Measurements from ENCODE around the gene SEC62. TPM values are rescaled to one million over a fixed set of nuclear protein-coding genes. Genes with fewer than 3 reads are reported as not detected.
A peak's percentile ranks its signal among the peaks of the same experiment; 100 is the strongest.
"Not testable (repeated sequence)": the region's sequence is repeated elsewhere in the genome, so short reads cannot be mapped to it uniquely, and the experiment has no call there.

Gene SEC62
- total and polyA plus RNA-seq, 2 donors (not counting 1 experiment from before 2014, with no cell fraction given): 49.9 to 136 TPM

DNA sequence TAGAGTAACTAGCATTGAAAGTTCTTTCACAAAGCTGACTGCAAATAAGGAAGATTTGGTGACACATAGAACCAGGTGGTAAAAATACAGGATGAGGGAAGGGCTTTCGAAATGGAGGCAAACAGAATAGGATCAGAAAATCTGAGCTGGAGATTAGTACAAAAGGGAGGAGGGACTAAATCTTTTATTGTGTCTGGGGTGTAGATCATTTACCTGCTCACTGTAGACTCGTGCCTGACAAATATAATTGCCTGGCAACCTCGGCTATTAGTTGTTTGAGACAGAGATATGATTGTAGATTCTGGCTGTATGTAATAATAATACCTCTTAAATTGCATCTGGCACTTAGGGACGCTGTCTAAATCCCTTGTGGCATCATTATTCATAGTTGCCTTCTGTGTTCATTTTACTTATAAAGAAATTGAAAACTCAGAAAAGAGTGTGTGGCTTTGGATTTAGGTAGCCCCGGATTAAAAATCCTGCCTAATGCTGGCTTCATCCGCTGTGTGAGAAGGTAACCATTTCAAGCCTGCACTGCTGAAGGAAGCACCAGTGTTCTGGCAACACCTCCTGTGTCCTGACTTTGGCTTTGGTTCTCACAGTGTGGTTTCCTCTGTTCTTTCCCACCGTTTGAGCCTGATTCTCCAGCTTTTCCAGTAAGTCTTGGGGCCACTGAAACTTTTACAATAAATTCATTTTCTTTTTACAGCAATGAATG is 46.2 kb downstream of the SEC62 start:
- no peak for DNase-seq (ENCODE audit: low read depth in 2 of 2)
- no peak overlapping the region for H2AFZ ChIP-seq (ENCODE audit: low read length)
- no peaks in the 10 kb centered on the region for H3K36me3 ChIP-seq (ENCODE audit: control insufficient read depth, insufficient read depth, low read length)
- TF ChIP-seq EZH2 (IDR thresholded peaks at IDR 0.05; ENCODE audit: low read length, missing control alignments): no peak
- H3K9ac ChIP-seq (ENCODE audit: insufficient read depth, low read length): no peak overlapping the region
- no peaks in the 10 kb centered on the region for H3K9me3 ChIP-seq (ENCODE audit: control insufficient read depth, insufficient read depth, low read depth, low read length)
- H3K4me2 ChIP-seq (ENCODE audit: extremely low read depth, insufficient read depth, low read length): no peak overlapping the region
- no peaks in the 10 kb centered on the region for H3K4me1 ChIP-seq (ENCODE audit: control insufficient read depth, extremely low read depth, insufficient read depth, low read length)
- no peaks in the 10 kb centered on the region for H3K27me3 ChIP-seq (ENCODE audit: control insufficient read depth, insufficient read depth, low read length)
- no peak overlapping the region for H3K27ac ChIP-seq (ENCODE audit: insufficient read depth, low read length)
- no peaks in the 10 kb centered on the region for H4K20me1 ChIP-seq (ENCODE audit: control insufficient read depth, extremely low read depth, insufficient read depth, low read length)
- H3K79me2 ChIP-seq (ENCODE audit: control insufficient read depth, insufficient read depth, low read length): no peaks in the 10 kb centered on the region
- no peak overlapping the region for H3K4me3 ChIP-seq (replicated peaks in 1 of 4; ENCODE audit: control extremely low read depth in 1 of 4, insufficient read depth in 1 of 4, low read depth in 3 of 4, low read length in 4 of 4)

DNA sequence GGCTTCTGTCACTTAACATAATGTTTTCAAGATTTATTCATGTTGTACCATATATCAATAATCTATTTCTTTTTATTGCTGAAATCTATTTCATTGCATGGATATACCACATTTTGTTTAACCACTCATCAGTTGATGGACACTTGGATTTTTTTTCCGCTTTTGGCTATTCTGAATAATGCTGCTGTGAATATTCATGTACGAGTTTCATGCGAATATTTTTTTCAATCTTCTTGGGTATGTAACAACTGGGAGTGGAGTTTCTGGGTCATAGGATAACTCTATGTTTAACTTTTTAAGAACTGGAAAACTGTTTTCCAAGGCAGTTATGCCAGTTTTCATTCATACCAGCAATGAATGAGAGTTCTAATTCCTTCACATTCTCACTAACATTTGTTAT is 49.5 kb downstream of the SEC62 start:
- TF ChIP-seq, protein P1, sequence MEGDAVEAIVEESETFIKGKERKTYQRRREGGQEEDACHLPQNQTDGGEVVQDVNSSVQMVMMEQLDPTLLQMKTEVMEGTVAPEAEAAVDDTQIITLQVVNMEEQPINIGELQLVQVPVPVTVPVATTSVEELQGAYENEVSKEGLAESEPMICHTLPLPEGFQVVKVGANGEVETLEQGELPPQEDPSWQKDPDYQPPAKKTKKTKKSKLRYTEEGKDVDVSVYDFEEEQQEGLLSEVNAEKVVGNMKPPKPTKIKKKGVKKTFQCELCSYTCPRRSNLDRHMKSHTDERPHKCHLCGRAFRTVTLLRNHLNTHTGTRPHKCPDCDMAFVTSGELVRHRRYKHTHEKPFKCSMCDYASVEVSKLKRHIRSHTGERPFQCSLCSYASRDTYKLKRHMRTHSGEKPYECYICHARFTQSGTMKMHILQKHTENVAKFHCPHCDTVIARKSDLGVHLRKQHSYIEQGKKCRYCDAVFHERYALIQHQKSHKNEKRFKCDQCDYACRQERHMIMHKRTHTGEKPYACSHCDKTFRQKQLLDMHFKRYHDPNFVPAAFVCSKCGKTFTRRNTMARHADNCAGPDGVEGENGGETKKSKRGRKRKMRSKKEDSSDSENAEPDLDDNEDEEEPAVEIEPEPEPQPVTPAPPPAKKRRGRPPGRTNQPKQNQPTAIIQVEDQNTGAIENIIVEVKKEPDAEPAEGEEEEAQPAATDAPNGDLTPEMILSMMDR (conservative IDR thresholded peaks at IDR 0.05 in 1 of 2, IDR thresholded peaks at IDR 0.05 in 1 of 2; ENCODE audit: low read depth in 1 of 2, low read length in 2 of 2): no peak
- TF ChIP-seq EZH2 (IDR thresholded peaks at IDR 0.05; ENCODE audit: low read length, missing control alignments): no peak
- H3K9ac ChIP-seq (ENCODE audit: insufficient read depth, low read length): no peak overlapping the region
- no peaks in the 10 kb centered on the region for H3K79me2 ChIP-seq (ENCODE audit: control insufficient read depth, insufficient read depth, low read length)

DNA sequence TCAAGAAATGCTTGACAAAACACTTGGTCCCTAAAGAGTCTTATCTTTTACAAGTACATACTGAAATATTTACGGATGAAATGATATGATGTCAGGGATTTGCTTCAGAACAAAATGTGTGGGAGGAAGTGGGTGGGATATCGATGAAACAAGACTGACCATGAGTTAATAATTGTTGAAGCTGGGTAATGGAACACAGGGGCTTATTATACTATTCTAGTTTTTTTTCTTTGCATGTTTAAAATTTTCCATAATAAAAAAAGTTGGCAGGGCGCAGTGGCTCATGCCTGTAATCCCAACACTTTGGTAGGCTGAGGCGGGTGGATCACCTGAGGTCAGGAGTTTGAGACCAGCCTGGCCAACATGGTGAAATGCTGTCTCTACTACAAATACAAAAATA is 52.7 kb downstream of the SEC62 start:
- not testable (repeated sequence) for H3K79me2 ChIP-seq (ENCODE audit: control insufficient read depth, insufficient read depth, low read length); H3K4me1 ChIP-seq (ENCODE audit: control insufficient read depth, extremely low read depth, insufficient read depth, low read length); DNase-seq (ENCODE audit: low read depth in 2 of 2); H3K27ac ChIP-seq (ENCODE audit: insufficient read depth, low read length); H4K20me1 ChIP-seq (ENCODE audit: control insufficient read depth, extremely low read depth, insufficient read depth, low read length); H3K36me3 ChIP-seq (ENCODE audit: control insufficient read depth, insufficient read depth, low read length); H3K4me3 ChIP-seq (replicated peaks in 1 of 4; ENCODE audit: control extremely low read depth in 1 of 4, insufficient read depth in 1 of 4, low read depth in 3 of 4, low read length in 4 of 4); H3K4me2 ChIP-seq (ENCODE audit: extremely low read depth, insufficient read depth, low read length); H2AFZ ChIP-seq (ENCODE audit: low read length); H3K27me3 ChIP-seq (ENCODE audit: control insufficient read depth, insufficient read depth, low read length); H3K9ac ChIP-seq (ENCODE audit: insufficient read depth, low read length); H3K9me3 ChIP-seq (ENCODE audit: control insufficient read depth, insufficient read depth, low read depth, low read length)

More for the DNA sequence above, 49.5 kb downstream of the SEC62 start:
- no peak overlapping the region for H2AFZ ChIP-seq (ENCODE audit: low read length)
- no peak for DNase-seq (ENCODE audit: low read depth in 2 of 2)
- H3K9me3 ChIP-seq (ENCODE audit: control insufficient read depth, insufficient read depth, low read depth, low read length): no peaks in the 10 kb centered on the region
- no peaks in the 10 kb centered on the region for H3K4me1 ChIP-seq (ENCODE audit: control insufficient read depth, extremely low read depth, insufficient read depth, low read length)
- H3K27me3 ChIP-seq (ENCODE audit: control insufficient read depth, insufficient read depth, low read length): no peaks in the 10 kb centered on the region
- H3K36me3 ChIP-seq (ENCODE audit: control insufficient read depth, insufficient read depth, low read length): no peaks in the 10 kb centered on the region
- no peak overlapping the region for H3K4me2 ChIP-seq (ENCODE audit: extremely low read depth, insufficient read depth, low read length)
- H3K4me3 ChIP-seq (replicated peaks in 1 of 4; ENCODE audit: control extremely low read depth in 1 of 4, insufficient read depth in 1 of 4, low read depth in 3 of 4, low read length in 4 of 4): no peak overlapping the region
- no peaks in the 10 kb centered on the region for H4K20me1 ChIP-seq (ENCODE audit: control insufficient read depth, extremely low read depth, insufficient read depth, low read length)
- H3K27ac ChIP-seq (ENCODE audit: insufficient read depth, low read length): no peak overlapping the region

DNA sequence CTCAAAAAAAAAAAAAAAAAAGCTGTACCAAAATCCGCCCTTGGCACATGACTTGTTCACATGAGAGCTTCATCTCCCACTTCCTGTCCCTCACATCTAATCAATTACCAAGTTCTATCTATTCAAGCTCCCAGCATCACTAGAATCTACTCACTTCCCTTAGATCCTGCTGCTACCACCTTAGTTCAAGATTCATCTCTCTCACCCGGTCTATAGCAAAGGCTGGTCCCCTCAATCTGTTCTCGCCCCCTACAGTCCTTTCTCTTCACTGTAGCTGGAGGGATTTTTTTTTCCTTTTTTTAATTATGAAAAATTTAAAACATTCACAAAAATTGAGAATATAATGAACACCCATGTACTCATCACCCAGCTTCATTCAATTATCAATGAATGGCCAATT is 54.5 kb downstream of the SEC62 start:
- no peaks in the 10 kb centered on the region for H3K36me3 ChIP-seq (ENCODE audit: control insufficient read depth, insufficient read depth, low read length)
- no peaks in the 10 kb centered on the region for H3K4me1 ChIP-seq (ENCODE audit: control insufficient read depth, extremely low read depth, insufficient read depth, low read length)
- H3K27ac ChIP-seq (ENCODE audit: insufficient read depth, low read length): no peak overlapping the region
- TF ChIP-seq, protein P1 (conservative IDR thresholded peaks at IDR 0.05 in 1 of 2, IDR thresholded peaks at IDR 0.05 in 1 of 2; ENCODE audit: low read depth in 1 of 2, low read length in 2 of 2): peak in 1 of 2 donors; percentile 21
- TF ChIP-seq EZH2 (IDR thresholded peaks at IDR 0.05; ENCODE audit: low read length, missing control alignments): no peak
- no peaks in the 10 kb centered on the region for H3K27me3 ChIP-seq (ENCODE audit: control insufficient read depth, insufficient read depth, low read length)
- no peak overlapping the region for H3K9ac ChIP-seq (ENCODE audit: insufficient read depth, low read length)
- H3K79me2 ChIP-seq (ENCODE audit: control insufficient read depth, insufficient read depth, low read length): no peaks in the 10 kb centered on the region
- no peak for DNase-seq (ENCODE audit: low read depth in 2 of 2)
- no peaks in the 10 kb centered on the region for H3K9me3 ChIP-seq (ENCODE audit: control insufficient read depth, insufficient read depth, low read depth, low read length)
- H4K20me1 ChIP-seq (ENCODE audit: control insufficient read depth, extremely low read depth, insufficient read depth, low read length): no peaks in the 10 kb centered on the region
- no peak overlapping the region for H3K4me3 ChIP-seq (replicated peaks in 1 of 4; ENCODE audit: control extremely low read depth in 1 of 4, insufficient read depth in 1 of 4, low read depth in 3 of 4, low read length in 4 of 4)
- H2AFZ ChIP-seq (ENCODE audit: low read length): no peak overlapping the region
- no peak overlapping the region for H3K4me2 ChIP-seq (ENCODE audit: extremely low read depth, insufficient read depth, low read length)

Measured in fibroblast of lung (primary cell).